LNCaP clone FGC (cell line): ENCODE data around the gene MRGPRF.
"Not testable (repeated sequence)": the region's sequence is repeated elsewhere in the genome, so short reads cannot be mapped to it uniquely, and the experiment has no call there.

Source experiments
- DNase-seq: peaks from one replicate; pipeline ENCODE4 v3.0.0-alpha.2; 2011; ENCODE audit warnings: low read depth
- H3K4me3 ChIP-seq: 2 replicates; pipeline ENCODE4 v1.5.1; 2011; ENCODE audit warnings: mild to moderate bottlenecking, low read depth, low read length, control low read depth
- CTCF ChIP-seq: IDR thresholded peaks from 2 replicates; pipeline ENCODE4 v1.5.1; 2012; ENCODE audit warnings: mild to moderate bottlenecking; ENCODE audit not compliant: control insufficient read depth, insufficient read depth; ENCODE audit errors: extremely low read depth

The MRGPRF gene

DNA sequence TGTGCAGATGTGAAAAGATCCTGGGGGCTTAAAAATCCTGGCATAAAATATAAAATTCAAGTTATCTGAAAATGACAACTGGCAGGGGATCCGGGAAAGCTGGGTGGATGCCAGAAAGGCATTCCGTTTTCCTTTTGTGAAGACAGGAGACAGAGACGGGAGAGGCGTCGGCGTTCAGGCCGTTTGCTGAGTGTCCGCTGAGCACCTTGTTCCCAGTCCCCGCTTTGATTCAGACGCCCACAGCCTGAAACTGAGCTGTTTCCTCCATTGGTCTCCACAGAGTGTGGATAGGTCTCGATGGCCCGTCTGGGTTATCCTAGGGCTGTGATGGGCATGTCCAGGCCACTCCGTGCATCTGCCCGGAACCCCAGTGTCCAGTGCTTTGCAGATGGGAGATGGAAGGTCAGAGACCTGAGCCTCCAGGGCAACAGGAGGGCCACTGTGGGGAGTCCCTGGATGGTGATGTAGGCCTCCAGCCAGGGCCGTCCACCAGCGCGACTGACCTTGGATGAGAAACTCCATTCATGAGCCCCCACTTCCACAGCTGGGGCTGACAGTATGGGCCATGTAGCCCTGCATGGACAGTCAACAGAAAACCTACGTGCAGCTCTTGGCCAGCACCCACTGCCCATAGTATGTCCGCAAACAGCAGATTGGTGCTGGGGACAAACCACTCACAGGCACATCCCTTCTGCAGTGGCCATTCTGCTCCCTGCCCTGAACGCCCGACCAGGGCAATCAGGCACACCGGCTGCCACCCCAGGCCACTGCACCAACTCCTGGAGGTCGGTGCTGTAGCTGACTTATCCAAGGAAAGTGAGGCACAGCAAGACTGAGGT is 11.6 kb downstream of the MRGPRF start:
- no peak for DNase-seq
- no peak overlapping the region for H3K4me3 ChIP-seq
- TF ChIP-seq CTCF = no peak

DNA sequence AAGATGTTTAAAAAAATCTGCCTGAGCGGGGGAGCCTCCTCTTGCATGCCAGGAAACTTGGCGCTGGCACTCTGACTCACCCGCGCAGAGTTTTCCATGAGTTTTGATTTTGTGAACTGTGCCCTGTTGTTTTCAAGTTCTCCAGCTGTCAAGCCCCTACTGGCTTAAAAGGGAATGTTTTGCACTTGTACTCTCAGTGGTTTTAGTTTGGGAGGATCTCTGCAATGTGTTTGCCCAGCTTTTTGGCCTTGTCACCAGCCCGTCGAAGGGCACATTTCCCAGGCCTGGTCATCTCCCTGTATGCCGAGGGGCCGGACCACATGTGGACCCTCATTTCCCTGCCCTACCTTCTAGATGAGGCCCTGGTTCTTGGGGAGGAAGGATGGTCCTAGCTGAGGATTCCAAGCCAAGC is 12.2 kb downstream of the MRGPRF start:
- no peak overlapping the region for H3K4me3 ChIP-seq
- no peak for DNase-seq
- peak; percentile 24; the same call in 1 of the 2 replicates for TF ChIP-seq CTCF

GRCh38 chr11:69000391-69000790 is 12.7 kb downstream of the MRGPRF start:
- no peak for TF ChIP-seq CTCF
- DNase-seq = no peak
- H3K4me3 ChIP-seq = no peak overlapping the region

DNA sequence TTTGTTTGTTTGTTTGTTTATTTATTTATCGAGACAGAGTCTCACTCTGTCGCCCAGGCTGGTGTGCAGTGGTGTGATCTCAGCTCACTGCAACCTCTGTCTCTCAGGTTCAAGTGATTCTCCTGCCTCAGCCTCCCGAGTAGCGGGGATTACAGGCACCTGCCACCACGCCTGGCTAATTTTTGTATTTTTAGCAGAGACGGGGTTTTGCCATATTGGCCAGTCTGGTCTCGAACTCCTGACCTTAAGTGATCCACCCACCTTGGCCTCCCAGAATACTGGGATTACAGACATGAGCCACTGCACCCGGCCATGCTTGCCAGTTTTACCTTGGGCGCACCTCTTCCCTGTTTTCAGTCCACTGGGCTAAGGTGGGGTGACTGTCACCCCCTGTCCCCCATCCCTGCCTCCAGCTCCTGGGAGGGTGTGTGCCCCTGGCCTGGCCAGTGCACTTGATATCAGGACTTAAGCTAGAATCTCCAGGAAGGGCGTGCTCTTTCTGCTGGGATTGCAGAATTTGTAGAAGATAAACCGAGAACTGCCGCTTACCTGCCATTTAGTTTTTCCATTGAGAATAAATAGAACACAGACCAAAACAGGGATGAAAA is 13.2 kb downstream of the MRGPRF start:
- not testable (repeated sequence) for H3K4me3 ChIP-seq

GRCh38 chr11:68999093-68999747 is 13.8 kb downstream of the MRGPRF start:
- H3K4me3 ChIP-seq = no peak overlapping the region
- DNase-seq = no peak
- no peak for TF ChIP-seq CTCF

More for the DNA sequence above, 13.2 kb downstream of the MRGPRF start:
- DNase-seq = not testable (repeated sequence)

DNA sequence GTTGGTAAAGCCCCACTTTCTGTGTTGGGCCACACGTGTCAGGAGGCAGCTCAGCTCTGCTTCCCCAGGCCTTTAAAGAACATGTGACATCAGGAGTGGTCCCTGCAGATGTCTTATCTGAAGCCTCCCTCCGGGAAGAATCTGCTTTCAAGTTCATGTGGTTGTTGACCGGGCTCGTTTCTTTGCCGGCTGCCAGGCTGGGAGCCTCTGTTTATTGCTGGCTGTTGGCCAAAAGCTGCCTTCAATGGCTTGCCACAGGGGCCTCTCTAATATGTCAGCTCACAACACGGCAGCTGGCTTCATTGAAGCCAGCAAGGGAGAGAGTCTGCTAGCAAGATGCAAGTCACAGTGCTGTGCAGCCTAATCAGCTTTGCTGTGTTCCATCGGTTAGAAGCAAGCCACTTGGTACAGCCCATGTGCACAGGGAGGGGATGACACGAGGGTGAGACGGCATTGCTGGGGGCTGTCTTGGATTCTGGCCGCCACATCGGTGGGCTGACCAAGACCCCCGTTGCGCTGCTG is 14.6 kb downstream of the MRGPRF start:
- no peak for DNase-seq
- H3K4me3 ChIP-seq = no peak overlapping the region
- TF ChIP-seq CTCF = no peak

- no peak for DNase-seq
- no peak for TF ChIP-seq CTCF
- no peak overlapping the region for H3K4me3 ChIP-seq
These were observed 15.1 kb downstream of the MRGPRF start for GRCh38 chr11:68997995-68998348.
